Liver (tissue), 9 donors: ENCODE results near the gene KLF13. TPM values are rescaled to one million over a fixed set of nuclear protein-coding genes. Genes with fewer than 3 reads are reported as not detected.

ENCODE experiments used
- DNase-seq: peaks from one replicate; pipeline ENCODE4 v3.0.0-alpha.2; 2017; ENCODE audit warnings: low spot score
- H3K27ac ChIP-seq, 2 donors: one replicate each; pipeline ENCODE4 v1.7.0; 2013; ENCODE audit warnings: inconsistent platforms in 2 of 2, low read length in 2 of 2, control low read depth in 1 of 2, low read depth in 1 of 2, mild to moderate bottlenecking in 1 of 2
- H3K27me3 ChIP-seq, 4 donors: one replicate each; pipeline versions ENCODE4 v1.6.1 to v1.7.0; 2013; ENCODE audit warnings: low read length in 3 of 4, inconsistent platforms in 1 of 4, mild to moderate bottlenecking in 1 of 4, moderate library complexity in 1 of 4; ENCODE audit not compliant: control insufficient read depth in 4 of 4, insufficient read depth in 4 of 4
- H3K36me3 ChIP-seq, 4 donors: one replicate each; pipeline versions ENCODE4 v1.6.1 to v1.7.0; 2013; ENCODE audit warnings: low read length in 3 of 4, mild to moderate bottlenecking in 3 of 4, low read depth in 1 of 4, moderate library complexity in 1 of 4; ENCODE audit not compliant: control insufficient read depth in 4 of 4, insufficient read depth in 3 of 4
- H3K4me1 ChIP-seq, 4 donors: one replicate each; pipeline versions ENCODE4 v1.6.1 to v1.7.0; 2013; ENCODE audit warnings: low read length in 3 of 4, mild to moderate bottlenecking in 3 of 4, moderate library complexity in 1 of 4; ENCODE audit not compliant: control insufficient read depth in 4 of 4, insufficient read depth in 4 of 4
- H3K4me3 ChIP-seq, 3 donors: one replicate each; pipeline versions ENCODE4 v1.6.1 to v1.7.0; 2013; ENCODE audit warnings: low read length in 3 of 3, control low read depth in 1 of 3, low read depth in 1 of 3, mild to moderate bottlenecking in 1 of 3
- H3K9ac ChIP-seq, 2 donors: one replicate each; pipeline ENCODE4 v1.7.0; 2013; ENCODE audit warnings: low read length in 2 of 2, mild to moderate bottlenecking in 2 of 2, moderate library complexity in 2 of 2, control low read depth in 1 of 2, low read depth in 1 of 2
- H3K9me3 ChIP-seq, 4 donors: one replicate each; pipeline versions ENCODE4 v1.6.1 to v1.7.0; 2013; ENCODE audit warnings: low read length in 3 of 4; ENCODE audit not compliant: control insufficient read depth in 4 of 4
- EGR1 ChIP-seq, 2 donors: IDR thresholded peaks; 2 replicates each; pipeline ENCODE4 v1.6.1; 2016 to 2018; ENCODE audit warnings: antibody characterized with exemption in 2 of 2, low read depth in 2 of 2
- FOXA1 ChIP-seq: IDR thresholded peaks from 2 replicates; pipeline ENCODE4 v1.6.1; 2016; ENCODE audit warnings: antibody characterized with exemption
- FOXA2 ChIP-seq: IDR thresholded peaks from 2 replicates; pipeline ENCODE4 v1.6.1; 2016; ENCODE audit warnings: antibody characterized with exemption
- GABPA ChIP-seq, 2 donors: IDR thresholded peaks in 1 of 2; conservative IDR thresholded peaks in 1 of 2; 2 replicates each; pipeline ENCODE4 v1.6.1; 2016; ENCODE audit warnings: antibody characterized with exemption in 2 of 2, mild to moderate bottlenecking in 1 of 2, moderate library complexity in 1 of 2
- HNF4A ChIP-seq, 2 donors: conservative IDR thresholded peaks; 2 replicates each; pipeline ENCODE4 v1.6.1; 2016; ENCODE audit warnings: antibody characterized with exemption in 2 of 2, mild to moderate bottlenecking in 2 of 2
- HNF4G ChIP-seq: IDR thresholded peaks from 2 replicates; pipeline ENCODE4 v1.6.1; 2016; ENCODE audit warnings: antibody characterized with exemption
- JUND ChIP-seq, 2 donors: IDR thresholded peaks; 2 replicates each; pipeline ENCODE4 v1.6.1; 2016; ENCODE audit warnings: antibody characterized with exemption in 2 of 2
- MAX ChIP-seq: IDR thresholded peaks from 2 replicates; pipeline ENCODE4 v1.6.1; 2016; ENCODE audit warnings: antibody characterized with exemption
- NR2F2 ChIP-seq: IDR thresholded peaks from 2 replicates; pipeline ENCODE4 v1.6.1; 2016; ENCODE audit warnings: antibody characterized with exemption
- RAD21 ChIP-seq, 2 donors: IDR thresholded peaks; 2 replicates each; pipeline ENCODE4 v1.6.1; 2016; ENCODE audit warnings: antibody characterized with exemption in 2 of 2, mild to moderate bottlenecking in 2 of 2
- RXRA ChIP-seq, 2 donors: IDR thresholded peaks; 2 replicates each; pipeline ENCODE4 v1.6.1; 2017 to 2018; ENCODE audit warnings: antibody characterized with exemption in 2 of 2, mild to moderate bottlenecking in 1 of 2
- SP1 ChIP-seq: IDR thresholded peaks from 2 replicates; pipeline ENCODE4 v1.6.1; 2018; ENCODE audit warnings: antibody characterized with exemption, mild to moderate bottlenecking
- TAF1 ChIP-seq: conservative IDR thresholded peaks from 2 replicates; pipeline ENCODE4 v1.6.1; 2016; ENCODE audit warnings: antibody characterized with exemption, mild to moderate bottlenecking
- YY1 ChIP-seq: IDR thresholded peaks from 2 replicates; pipeline ENCODE4 v1.6.1; 2016; ENCODE audit warnings: antibody characterized with exemption, mild to moderate bottlenecking
- WGBS: extraction: QIAGEN DNeasy Blood & Tissue Kit; methylation state at CpG from one replicate; pipeline ENCODE4 v1.1.7; 2013; 5-methylcytosine and 5-hydroxymethylcytosine counted together
- polyA plus RNA-seq, 2 donors: library from polyadenylated mRNA; stranded (reverse) in 1 of 2; unstranded in 1 of 2; fragments of 200-250 nt in 1 of 2; fragments of >200 nt in 1 of 2; fragmentation: Nextera tagmentation in 1 of 2; extraction: Ambion mirVana in 1 of 2; gene quantifications; one replicate each; pipeline versions ENCODE4 v1.2.1 to v1.2.3, GENCODE V29; 2013 to 2015
- total RNA-seq, 2 donors: library from RNA; depleted of rRNA; stranded (reverse); fragments of >200 nt; gene quantifications; one replicate each; pipeline ENCODE4 v1.2.3, GENCODE V29; 2014
- TF ChIP-seq, protein P1 (sequence below): IDR thresholded peaks from 2 replicates; pipeline ENCODE4 v1.6.1; 2016; ENCODE audit warnings: antibody characterized with exemption
- TF ChIP-seq, protein P2 (sequence below): fragments of 150-350 bp; IDR thresholded peaks from 2 replicates; pipeline ENCODE4 v1.5.1; 2017; ENCODE audit warnings: improper control_type of control experiment, low read depth, low read length; ENCODE audit not compliant: missing input control
- TF ChIP-seq, protein P3 (sequence below): IDR thresholded peaks from 2 replicates; pipeline ENCODE4 v1.6.1; 2016; ENCODE audit warnings: antibody characterized with exemption
- TF ChIP-seq, protein P4 (sequence below): IDR thresholded peaks from 2 replicates; pipeline ENCODE4 v1.6.1; 2016; ENCODE audit warnings: antibody characterized with exemption, mild to moderate bottlenecking
- donor health status: healthy.
- donor health status: healthy.
- donor health status: healthy.
- donor health status: healthy.
- donor health status: healthy.

Gene KLF13
- total and polyA plus RNA-seq, 4 donors = 17.4 to 77.1 (median 57.5) TPM

- H3K9ac ChIP-seq = no peak overlapping the region
- WGBS = 40% methylated on average over 10 of the region's 10 CpGs
- H3K27ac ChIP-seq = no peak overlapping the region
- H3K4me1 ChIP-seq = peaks cover 33 to 73% (median 57%) of the 10 kb centered on the region in 4 donors
- TF ChIP-seq RXRA (IDR thresholded peaks at IDR 0.05) = peak in 1 of 2 donors; percentile 30
- TF ChIP-seq GABPA (IDR thresholded peaks at IDR 0.05 in 1 of 2, conservative IDR thresholded peaks at IDR 0.05 in 1 of 2) = no peak
- TF ChIP-seq RAD21 (IDR thresholded peaks at IDR 0.05) = peak in 1 of 2 donors; percentile 29
- no peaks in the 10 kb centered on the region for H3K36me3 ChIP-seq
- H3K4me3 ChIP-seq = no peak overlapping the region
- no peaks in the 10 kb centered on the region for H3K9me3 ChIP-seq
- peak; percentile 40 for DNase-seq
- no peaks in the 10 kb centered on the region for H3K27me3 ChIP-seq
Observed at GRCh38 chr15:31300208-31300661, 26.4 kb upstream of the KLF13 start.

- Histone ChIP-seq H3K4me3 (no peak overlapping the region), H3K4me1 (peaks cover 31 to 64% (median 49%) of the 10 kb centered on the region in 4 donors), H3K27me3 (no peaks in the 10 kb centered on the region), H3K9ac (no peak overlapping the region), H3K27ac (no peak overlapping the region), H3K36me3 (no peaks in the 10 kb centered on the region), H3K9me3 (no peaks in the 10 kb centered on the region)
- TF ChIP-seq FOXA2 (no peak), JUND (IDR thresholded peaks at IDR 0.05) (no peak), FOXA1 (no peak), NR2F2 (no peak), RAD21 (IDR thresholded peaks at IDR 0.05) (no peak), YY1 (no peak), EGR1 (IDR thresholded peaks at IDR 0.05; ENCODE audit: low read depth in 2 of 2) (no peak), TAF1 (no peak), HNF4A (conservative IDR thresholded peaks at IDR 0.05) (no peak), MAX (no peak), SP1 (no peak), GABPA (IDR thresholded peaks at IDR 0.05 in 1 of 2, conservative IDR thresholded peaks at IDR 0.05 in 1 of 2) (no peak), HNF4G (no peak), RXRA (IDR thresholded peaks at IDR 0.05) (no peak)
- TF ChIP-seq, protein P1, sequence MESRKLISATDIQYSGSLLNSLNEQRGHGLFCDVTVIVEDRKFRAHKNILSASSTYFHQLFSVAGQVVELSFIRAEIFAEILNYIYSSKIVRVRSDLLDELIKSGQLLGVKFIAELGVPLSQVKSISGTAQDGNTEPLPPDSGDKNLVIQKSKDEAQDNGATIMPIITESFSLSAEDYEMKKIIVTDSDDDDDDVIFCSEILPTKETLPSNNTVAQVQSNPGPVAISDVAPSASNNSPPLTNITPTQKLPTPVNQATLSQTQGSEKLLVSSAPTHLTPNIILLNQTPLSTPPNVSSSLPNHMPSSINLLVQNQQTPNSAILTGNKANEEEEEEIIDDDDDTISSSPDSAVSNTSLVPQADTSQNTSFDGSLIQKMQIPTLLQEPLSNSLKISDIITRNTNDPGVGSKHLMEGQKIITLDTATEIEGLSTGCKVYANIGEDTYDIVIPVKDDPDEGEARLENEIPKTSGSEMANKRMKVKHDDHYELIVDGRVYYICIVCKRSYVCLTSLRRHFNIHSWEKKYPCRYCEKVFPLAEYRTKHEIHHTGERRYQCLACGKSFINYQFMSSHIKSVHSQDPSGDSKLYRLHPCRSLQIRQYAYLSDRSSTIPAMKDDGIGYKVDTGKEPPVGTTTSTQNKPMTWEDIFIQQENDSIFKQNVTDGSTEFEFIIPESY = no peak
- TF ChIP-seq, protein P2, sequence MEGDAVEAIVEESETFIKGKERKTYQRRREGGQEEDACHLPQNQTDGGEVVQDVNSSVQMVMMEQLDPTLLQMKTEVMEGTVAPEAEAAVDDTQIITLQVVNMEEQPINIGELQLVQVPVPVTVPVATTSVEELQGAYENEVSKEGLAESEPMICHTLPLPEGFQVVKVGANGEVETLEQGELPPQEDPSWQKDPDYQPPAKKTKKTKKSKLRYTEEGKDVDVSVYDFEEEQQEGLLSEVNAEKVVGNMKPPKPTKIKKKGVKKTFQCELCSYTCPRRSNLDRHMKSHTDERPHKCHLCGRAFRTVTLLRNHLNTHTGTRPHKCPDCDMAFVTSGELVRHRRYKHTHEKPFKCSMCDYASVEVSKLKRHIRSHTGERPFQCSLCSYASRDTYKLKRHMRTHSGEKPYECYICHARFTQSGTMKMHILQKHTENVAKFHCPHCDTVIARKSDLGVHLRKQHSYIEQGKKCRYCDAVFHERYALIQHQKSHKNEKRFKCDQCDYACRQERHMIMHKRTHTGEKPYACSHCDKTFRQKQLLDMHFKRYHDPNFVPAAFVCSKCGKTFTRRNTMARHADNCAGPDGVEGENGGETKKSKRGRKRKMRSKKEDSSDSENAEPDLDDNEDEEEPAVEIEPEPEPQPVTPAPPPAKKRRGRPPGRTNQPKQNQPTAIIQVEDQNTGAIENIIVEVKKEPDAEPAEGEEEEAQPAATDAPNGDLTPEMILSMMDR = no peak
- TF ChIP-seq, protein P3, sequence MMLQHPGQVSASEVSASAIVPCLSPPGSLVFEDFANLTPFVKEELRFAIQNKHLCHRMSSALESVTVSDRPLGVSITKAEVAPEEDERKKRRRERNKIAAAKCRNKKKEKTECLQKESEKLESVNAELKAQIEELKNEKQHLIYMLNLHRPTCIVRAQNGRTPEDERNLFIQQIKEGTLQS = no peak
- TF ChIP-seq, protein P4, sequence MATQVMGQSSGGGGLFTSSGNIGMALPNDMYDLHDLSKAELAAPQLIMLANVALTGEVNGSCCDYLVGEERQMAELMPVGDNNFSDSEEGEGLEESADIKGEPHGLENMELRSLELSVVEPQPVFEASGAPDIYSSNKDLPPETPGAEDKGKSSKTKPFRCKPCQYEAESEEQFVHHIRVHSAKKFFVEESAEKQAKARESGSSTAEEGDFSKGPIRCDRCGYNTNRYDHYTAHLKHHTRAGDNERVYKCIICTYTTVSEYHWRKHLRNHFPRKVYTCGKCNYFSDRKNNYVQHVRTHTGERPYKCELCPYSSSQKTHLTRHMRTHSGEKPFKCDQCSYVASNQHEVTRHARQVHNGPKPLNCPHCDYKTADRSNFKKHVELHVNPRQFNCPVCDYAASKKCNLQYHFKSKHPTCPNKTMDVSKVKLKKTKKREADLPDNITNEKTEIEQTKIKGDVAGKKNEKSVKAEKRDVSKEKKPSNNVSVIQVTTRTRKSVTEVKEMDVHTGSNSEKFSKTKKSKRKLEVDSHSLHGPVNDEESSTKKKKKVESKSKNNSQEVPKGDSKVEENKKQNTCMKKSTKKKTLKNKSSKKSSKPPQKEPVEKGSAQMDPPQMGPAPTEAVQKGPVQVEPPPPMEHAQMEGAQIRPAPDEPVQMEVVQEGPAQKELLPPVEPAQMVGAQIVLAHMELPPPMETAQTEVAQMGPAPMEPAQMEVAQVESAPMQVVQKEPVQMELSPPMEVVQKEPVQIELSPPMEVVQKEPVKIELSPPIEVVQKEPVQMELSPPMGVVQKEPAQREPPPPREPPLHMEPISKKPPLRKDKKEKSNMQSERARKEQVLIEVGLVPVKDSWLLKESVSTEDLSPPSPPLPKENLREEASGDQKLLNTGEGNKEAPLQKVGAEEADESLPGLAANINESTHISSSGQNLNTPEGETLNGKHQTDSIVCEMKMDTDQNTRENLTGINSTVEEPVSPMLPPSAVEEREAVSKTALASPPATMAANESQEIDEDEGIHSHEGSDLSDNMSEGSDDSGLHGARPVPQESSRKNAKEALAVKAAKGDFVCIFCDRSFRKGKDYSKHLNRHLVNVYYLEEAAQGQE = no peak
- DNase-seq = peak; percentile 58
- WGBS = 88% methylated on average over 16 of the region's 16 CpGs
Observed at GRCh38 chr15:31300981-31301672, 25.5 kb upstream of the KLF13 start.
